ENCODE data around the gene C1orf116. TPM values are rescaled to one million over a fixed set of nuclear protein-coding genes. Genes with fewer than 3 reads are reported as not detected.

C1orf116 gene
- total RNA-seq, 1 experiment from 2014 or later, result 124 TPM

DNA sequence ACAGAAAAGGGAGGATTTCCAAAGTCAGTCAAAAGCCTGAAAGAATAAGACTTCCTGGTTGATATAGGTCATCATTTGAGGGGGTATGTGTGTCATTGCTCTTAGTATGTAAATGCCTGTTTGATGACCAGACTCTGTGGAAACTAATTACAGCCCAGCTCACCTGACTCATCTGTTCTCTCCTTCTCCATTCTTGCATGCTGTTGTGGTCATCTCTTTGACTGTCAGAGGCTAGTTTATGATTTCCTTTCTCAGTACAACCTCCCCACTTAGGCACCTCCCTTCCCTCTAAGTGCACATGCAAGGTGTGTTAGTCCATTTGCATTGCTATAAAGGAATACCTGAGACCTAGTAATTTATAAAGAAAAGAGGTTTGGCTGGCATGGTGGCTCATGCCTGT lies 2.4 kb upstream of the C1orf116 start:
- intact Hi-C loops (cut with micrococcal nuclease; ENCODE audit: unreplicated experiment), result no loop called here
- Mint-ChIP-seq H3K27me3 (ENCODE audit: unreplicated experiment) (no peaks in the 10 kb centered on the region), H3K9me3 (ENCODE audit: low read depth, unreplicated experiment) (no peaks in the 10 kb centered on the region), H3K36me3 (ENCODE audit: insufficient read depth, unreplicated experiment) (peaks cover 39% of the 10 kb centered on the region), H3K4me3 (ENCODE audit: low read depth, unreplicated experiment) (no peak overlapping the region), H3K4me1 (ENCODE audit: low read depth, unreplicated experiment) (peaks cover 10% of the 10 kb centered on the region), H3K27ac (ENCODE audit: unreplicated experiment) (peak overlapping the region; percentile 20)
- DNase-seq, result no peak
- TF ChIP-seq CTCF (IDR thresholded peaks at IDR 0.05; ENCODE audit: unreplicated experiment), result no peak
- CTCF ChIA-PET, result interaction anchor here (1.5 kb wide), 2 partner anchors 15 to 30 kb away, joined by 3 to 5 read pairs; no protein-coding TSS in a partner anchor
- BruUV-seq (replicated peaks), result no TSS peak

GRCh38 chr1:207034208-207034607 lies 1.7 kb upstream of the C1orf116 start:
- CTCF ChIA-PET, result interaction anchor here (1.5 to 4.9 kb wide), 6 partner anchors 9 to 52 kb away, joined by 3 to 54 read pairs (median 12); partner anchors contain the start of genes PFKFB2 and YOD1
- no peak for DNase-seq
- H3K27me3 Mint-ChIP-seq (ENCODE audit: unreplicated experiment), result no peaks in the 10 kb centered on the region
- H3K4me1 Mint-ChIP-seq (ENCODE audit: low read depth, unreplicated experiment), result peaks cover 12% of the 10 kb centered on the region
- no peaks in the 10 kb centered on the region for H3K9me3 Mint-ChIP-seq (ENCODE audit: low read depth, unreplicated experiment)
- H3K27ac Mint-ChIP-seq (ENCODE audit: unreplicated experiment), result peak overlapping the region; percentile 98
- H3K4me3 Mint-ChIP-seq (ENCODE audit: low read depth, unreplicated experiment), result no peak overlapping the region
- H3K36me3 Mint-ChIP-seq (ENCODE audit: insufficient read depth, unreplicated experiment), result peaks cover 45% of the 10 kb centered on the region
- intact Hi-C loops (cut with micrococcal nuclease; ENCODE audit: unreplicated experiment), result no loop called here
- no TSS peak for BruUV-seq (replicated peaks)
- TF ChIP-seq CTCF (IDR thresholded peaks at IDR 0.05; ENCODE audit: unreplicated experiment), result no peak

GRCh38 chr1:207033302-207033701 lies 746 bp upstream of the C1orf116 start:
- no TSS peak for BruUV-seq (replicated peaks)
- TF ChIP-seq CTCF (IDR thresholded peaks at IDR 0.05; ENCODE audit: unreplicated experiment), result no peak
- Mint-ChIP-seq H3K27ac (ENCODE audit: unreplicated experiment) (peak overlapping the region; percentile 98), H3K4me3 (ENCODE audit: low read depth, unreplicated experiment) (peak overlapping the region; percentile 92), H3K9me3 (ENCODE audit: low read depth, unreplicated experiment) (no peaks in the 10 kb centered on the region), H3K4me1 (ENCODE audit: low read depth, unreplicated experiment) (peaks cover 21% of the 10 kb centered on the region), H3K27me3 (ENCODE audit: unreplicated experiment) (no peaks in the 10 kb centered on the region), H3K36me3 (ENCODE audit: insufficient read depth, unreplicated experiment) (peaks cover 54% of the 10 kb centered on the region)
- intact Hi-C loops (cut with micrococcal nuclease; ENCODE audit: unreplicated experiment), result loop anchor here (2.0 kb wide), 1 partner anchor 17 kb away; the partner anchor contains the start of gene YOD1
- CTCF ChIA-PET, result interaction anchor here (0.7 to 4.9 kb wide), 12 partner anchors 9 to 398 kb away, joined by 3 to 54 read pairs (median 4); partner anchors contain the start of genes DYRK3, PFKFB2 and YOD1
- no peak for DNase-seq

GRCh38 chr1:207031632-207032264 lies 808 bp downstream of the C1orf116 start:
- TF ChIP-seq CTCF (IDR thresholded peaks at IDR 0.05; ENCODE audit: unreplicated experiment), result no peak
- CTCF ChIA-PET, result interaction anchor here (0.8 to 4.9 kb wide), 10 partner anchors 7 to 396 kb away, joined by 3 to 54 read pairs (median 6); partner anchors contain the start of genes DYRK3, PFKFB2 and YOD1
- H3K4me1 Mint-ChIP-seq (ENCODE audit: low read depth, unreplicated experiment), result peaks cover 35% of the 10 kb centered on the region
- H3K9me3 Mint-ChIP-seq (ENCODE audit: low read depth, unreplicated experiment), result no peaks in the 10 kb centered on the region
- intact Hi-C loops (cut with micrococcal nuclease; ENCODE audit: unreplicated experiment), result loop anchor here (2.0 kb wide), 1 partner anchor 19 kb away; the partner anchor contains the start of gene YOD1
- no peaks in the 10 kb centered on the region for H3K27me3 Mint-ChIP-seq (ENCODE audit: unreplicated experiment)
- H3K4me3 Mint-ChIP-seq (ENCODE audit: low read depth, unreplicated experiment), result peak overlapping the region; percentile 92
- H3K27ac Mint-ChIP-seq (ENCODE audit: unreplicated experiment), result peak overlapping the region; percentile 98
- no peak for DNase-seq
- BruUV-seq (replicated peaks), result no TSS peak
- H3K36me3 Mint-ChIP-seq (ENCODE audit: insufficient read depth, unreplicated experiment), result peaks cover 70% of the 10 kb centered on the region

Measured in Calu3 (cell line).